HepG2 (cell line): ENCODE data around the gene OS9. TPM values are rescaled to one million over a fixed set of nuclear protein-coding genes. Genes with fewer than 3 reads are reported as not detected.
A peak's percentile ranks its signal among the peaks of the same experiment; 100 is the strongest.

Experiments
- CC2D1A ChIP-seq: sonication (generic); formaldehyde crosslinking; IDR thresholded peaks from 2 replicates; pipeline ENCODE4 v1.8.1; 2023; ENCODE audit warnings: mild to moderate bottlenecking, missing genetic modification reagents
- ETS1 ChIP-seq: sonication (generic); formaldehyde crosslinking; IDR thresholded peaks from 2 replicates; pipeline ENCODE4 v1.4.0; 2020; ENCODE audit warnings: missing genetic modification reagents
- HMGXB3 ChIP-seq: sonication (generic); formaldehyde crosslinking; IDR thresholded peaks from 2 replicates; pipeline ENCODE4 v1.4.0; 2020; ENCODE audit warnings: missing genetic modification reagents, borderline replicate concordance
- MEIS1 ChIP-seq: sonication (generic); formaldehyde crosslinking; IDR thresholded peaks from 2 replicates; pipeline ENCODE4 v1.9.0; 2021; ENCODE audit warnings: mild to moderate bottlenecking, missing genetic modification reagents, moderate library complexity, borderline replicate concordance
- MTF1 ChIP-seq: sonication (generic); formaldehyde crosslinking; IDR thresholded peaks from 2 replicates; pipeline ENCODE4 v1.5.0; 2020; ENCODE audit warnings: missing genetic modification reagents
- NFIC ChIP-seq: IDR thresholded peaks from 2 replicates; pipeline ENCODE4 v1.6.1; 2012; ENCODE audit warnings: mild to moderate bottlenecking, low read length, inconsistent platforms
- NONO ChIP-seq, 2 experiments: fragments of 450-650 bp in 1 of 2; sonication (generic) in 1 of 2; formaldehyde crosslinking in 1 of 2; IDR thresholded peaks in 1 of 2; conservative IDR thresholded peaks in 1 of 2; 2 replicates each; pipeline versions ENCODE4 v1.6.1 to v1.8.0; 2017 to 2022; ENCODE audit warnings: mild to moderate bottlenecking in 1 of 2, missing genetic modification reagents in 1 of 2, moderate library complexity in 1 of 2
- SALL2 ChIP-seq: sonication (generic); formaldehyde crosslinking; IDR thresholded peaks from 2 replicates; pipeline ENCODE4 v1.8.1; 2023; ENCODE audit warnings: mild to moderate bottlenecking, missing genetic modification reagents, inconsistent platforms
- SNAPC2 ChIP-seq: sonication (generic); formaldehyde crosslinking; IDR thresholded peaks from 2 replicates; pipeline ENCODE4 v1.8.1; 2022; ENCODE audit warnings: mild to moderate bottlenecking, missing genetic modification reagents
- TMF1 ChIP-seq: sonication (generic); formaldehyde crosslinking; IDR thresholded peaks from 2 replicates; pipeline ENCODE4 v1.8.1; 2022; ENCODE audit warnings: low read depth, missing genetic modification reagents
- YEATS4 ChIP-seq: sonication (generic); formaldehyde crosslinking; IDR thresholded peaks from 2 replicates; pipeline ENCODE4 v1.4.0; 2020; ENCODE audit warnings: missing genetic modification reagents, borderline replicate concordance
- ZBTB34 ChIP-seq: sonication (generic); formaldehyde crosslinking; IDR thresholded peaks from 2 replicates; pipeline ENCODE4 v1.8.0; 2022; ENCODE audit warnings: mild to moderate bottlenecking, missing genetic modification reagents
- ZBTB46 ChIP-seq: sonication (generic); formaldehyde crosslinking; IDR thresholded peaks from 2 replicates; pipeline ENCODE4 v1.4.0; 2020; ENCODE audit warnings: mild to moderate bottlenecking, missing genetic modification reagents, borderline replicate concordance
- ZNF18 ChIP-seq: sonication (generic); formaldehyde crosslinking; IDR thresholded peaks from 2 replicates; pipeline ENCODE4 v1.8.0; 2022; ENCODE audit warnings: mild to moderate bottlenecking, missing genetic modification reagents; ENCODE audit not compliant: insufficient replicate concordance
- ZNF317 ChIP-seq: sonication (generic); formaldehyde crosslinking; IDR thresholded peaks from 2 replicates; pipeline ENCODE4 v1.5.0; 2020; ENCODE audit warnings: mild to moderate bottlenecking, missing genetic modification reagents
- ZNF468 ChIP-seq: sonication (generic); formaldehyde crosslinking; IDR thresholded peaks from 2 replicates; pipeline ENCODE4 v1.8.0; 2022; ENCODE audit warnings: mild to moderate bottlenecking, moderate library complexity, missing genetic modification reagents
- ZNF644 ChIP-seq: IDR thresholded peaks from 2 replicates; pipeline ENCODE4 v1.6.1; 2016; ENCODE audit warnings: low read depth
- ZNF709 ChIP-seq: sonication (generic); formaldehyde crosslinking; IDR thresholded peaks from 2 replicates; pipeline ENCODE4 v1.5.0; 2020; ENCODE audit warnings: mild to moderate bottlenecking, missing genetic modification reagents
- polyA plus RNA-seq, 8 experiments: library from polyadenylated mRNA; depleted of rRNA in 3 of 8; stranded (reverse) in 7 of 8; unstranded in 1 of 8; fragments of >200 nt; fragmentation: Illumina TruSeq in 4 of 8; extraction: Trizol in 4 of 8; gene quantifications; 2 replicates each; pipeline versions ENCODE4 v1.2.1 to v1.2.3, GENCODE V29; 2011 to 2016; ENCODE audit warnings: low read depth in 4 of 8, missing spikeins in 1 of 8, mixed read lengths in 1 of 8; ENCODE audit not compliant: insufficient read depth in 1 of 8
- total RNA-seq, 5 experiments: library from RNA; depleted of rRNA; stranded (reverse); fragments of >200 nt; fragmentation: Illumina TruSeq; extraction: Trizol; gene quantifications; 2 replicates each; pipeline ENCODE4 v1.2.3, GENCODE V29; 2016; ENCODE audit warnings: low read depth in 1 of 5

OS9 gene
- total and polyA plus RNA-seq, 2 of the 13 experiments (the other 11 are each of a cell fraction or from before 2014, with no cell fraction given) = 156 to 206 TPM

- TF ChIP-seq ZBTB46 (CRISPR knock-in tag) = no peak
- TF ChIP-seq ZNF709 (CRISPR knock-in tag) = no peak
- peak; percentile 32 for TF ChIP-seq ZNF18 (CRISPR knock-in tag)
- peak; percentile 42; the same call in 1 of the 2 replicates for TF ChIP-seq ZNF317
- TF ChIP-seq MTF1 (CRISPR knock-in tag) = no peak; the same call in 1 of the 2 replicates
- no peak for TF ChIP-seq ZNF644
- TF ChIP-seq ZBTB34 (CRISPR knock-in tag) = no peak
- TF ChIP-seq HMGXB3 = no peak
- TF ChIP-seq NFIC = no peak
- no peak for TF ChIP-seq SNAPC2
- no peak for TF ChIP-seq ZNF468
- no peak for TF ChIP-seq SALL2
- TF ChIP-seq ETS1 = 0 out of 2 replicates have a peak, but pooled peaks have one; percentile 40
- no peak for TF ChIP-seq TMF1 (CRISPR knock-in tag)
- no peak for TF ChIP-seq CC2D1A (CRISPR knock-in tag)
- TF ChIP-seq YEATS4 (CRISPR knock-in tag) = peak; percentile 57
- TF ChIP-seq NONO (IDR thresholded peaks at IDR 0.05) = no peak
- TF ChIP-seq NONO (CRISPR knock-in tag; conservative IDR thresholded peaks at IDR 0.05) = no peak
- TF ChIP-seq MEIS1 (CRISPR knock-in tag) = no peak
Measured at GRCh38 chr12:57755454-57756372, 61.8 kb downstream of the OS9 start (continued).
